DMS114 treated with DMSO at 0.1 percent for 48 hours (cell line): ENCODE data around the gene MINDY2.
"Not testable (repeated sequence)": the region's sequence is repeated elsewhere in the genome, so short reads cannot be mapped to it uniquely, and the experiment has no call there.

Experiments used
- DNase-seq: peaks from one replicate; lab custom pipeline; 2025; ENCODE audit not compliant: unreplicated experiment; lab: John Stamatoyannopoulos, UW

The MINDY2 gene

DNA sequence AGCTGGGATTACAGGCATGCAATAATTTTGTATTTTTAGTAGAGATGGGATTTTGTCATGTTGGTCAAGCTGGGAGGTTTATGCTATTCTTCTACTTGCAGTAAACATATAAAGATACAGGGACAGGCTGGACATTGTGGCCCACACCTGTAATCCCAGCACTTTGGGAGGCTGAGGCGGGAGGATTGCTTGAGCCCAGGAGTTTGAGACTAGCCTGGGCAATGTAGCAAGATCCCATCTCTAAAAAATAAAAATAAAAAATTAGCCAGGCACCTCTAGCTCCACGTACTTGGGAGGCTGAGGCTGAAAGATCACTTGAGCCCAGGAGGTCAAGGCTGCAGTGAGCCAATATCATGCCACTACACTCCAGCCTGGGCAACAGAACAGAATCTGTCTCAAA lies 52.2 kb downstream of the MINDY2 start:
- not testable (repeated sequence) for DNase-seq

DNA sequence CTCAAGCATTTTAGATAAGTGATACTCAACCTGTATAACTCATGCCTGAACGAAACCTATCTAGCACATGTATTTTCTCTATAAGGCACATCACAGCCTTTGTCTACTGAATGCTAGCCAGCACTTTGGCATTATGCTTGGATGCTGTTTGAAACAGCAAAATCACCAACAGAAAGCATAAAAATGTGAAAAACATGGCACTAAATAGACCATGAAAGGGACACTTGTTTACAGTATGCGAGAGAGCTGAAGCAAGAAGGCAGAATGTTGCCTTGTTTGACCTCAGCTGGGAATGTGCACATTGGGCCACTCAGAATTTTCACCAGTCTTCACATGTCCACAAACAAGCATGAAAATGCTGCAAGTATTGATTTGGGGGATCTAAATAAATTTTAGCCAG lies 59.5 kb downstream of the MINDY2 start:
- DNase-seq, result no peak

DNA sequence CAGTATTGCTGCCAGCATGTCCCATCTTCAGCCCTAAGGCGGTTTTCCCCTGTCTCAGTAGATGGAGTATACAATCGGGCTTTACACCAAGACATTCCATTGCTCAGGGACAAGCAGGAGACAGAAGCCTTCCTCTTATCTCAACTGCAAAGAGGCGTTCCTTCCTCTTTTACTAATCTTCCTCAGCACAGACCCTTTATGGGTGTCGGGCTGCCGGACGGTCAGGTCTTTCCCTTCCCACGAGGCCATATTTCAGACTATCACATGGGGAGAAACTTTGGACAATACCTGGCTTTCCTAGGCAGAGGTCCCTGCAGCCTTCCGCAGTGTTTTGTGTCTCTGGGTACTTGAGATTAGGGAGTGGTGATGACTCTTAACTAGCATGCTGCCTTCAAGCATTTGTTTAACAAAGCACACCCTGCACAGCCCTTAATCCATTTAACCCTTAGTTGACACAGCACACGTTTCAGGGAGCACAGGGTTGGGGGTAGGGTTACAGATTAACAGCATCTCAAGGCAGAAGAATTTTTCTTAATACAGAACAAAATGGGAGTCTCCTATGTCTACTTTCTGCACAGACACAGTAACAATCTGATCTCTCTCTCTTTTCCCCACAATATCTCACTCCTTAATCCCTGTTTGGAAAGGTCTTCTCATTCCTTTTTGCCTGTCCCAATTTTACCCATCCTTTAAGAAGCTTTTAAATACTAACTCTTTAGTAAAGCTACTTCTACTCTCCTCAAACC lies 62.8 kb downstream of the MINDY2 start:
- DNase-seq, result not testable (repeated sequence)

DNA sequence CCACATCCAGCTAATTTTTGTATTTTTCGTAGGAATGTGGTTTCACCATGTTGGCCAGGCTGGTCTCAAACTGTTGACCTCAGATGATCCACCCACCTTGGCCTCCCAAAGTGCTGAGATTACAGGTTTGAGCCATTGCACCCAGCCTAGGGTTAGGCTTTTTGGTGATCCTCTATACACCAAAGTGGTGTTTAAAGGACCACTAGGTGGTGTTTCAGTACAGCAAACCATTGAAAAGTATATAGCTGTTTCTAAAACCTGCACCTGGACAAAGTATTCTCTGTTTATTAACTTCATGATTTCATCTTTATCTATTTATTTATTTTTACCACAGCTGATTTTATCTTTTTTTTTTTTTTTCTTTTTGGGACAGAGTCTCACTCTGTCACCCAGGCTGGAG lies 68.4 kb downstream of the MINDY2 start:
- peak; percentile 14 for DNase-seq

DNA sequence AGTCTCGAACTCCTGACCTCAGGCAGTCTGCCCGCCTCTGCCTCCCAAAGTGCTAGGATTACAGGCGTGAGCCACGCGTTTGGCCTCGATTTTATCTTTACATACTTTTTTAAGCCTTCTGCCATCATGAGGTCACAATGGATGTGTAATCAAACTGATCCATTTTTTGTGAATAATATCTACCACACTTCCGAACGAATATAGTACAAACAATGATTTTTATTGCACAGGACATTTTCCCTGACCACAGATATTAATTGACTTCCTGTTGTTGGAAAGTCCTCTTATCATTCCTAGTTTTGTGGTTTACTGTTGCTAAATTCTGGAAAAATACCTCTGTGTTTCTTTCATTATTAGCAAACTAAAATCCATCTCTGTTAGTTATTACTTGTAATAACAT lies 68.9 kb downstream of the MINDY2 start:
- no peak for DNase-seq

DNA sequence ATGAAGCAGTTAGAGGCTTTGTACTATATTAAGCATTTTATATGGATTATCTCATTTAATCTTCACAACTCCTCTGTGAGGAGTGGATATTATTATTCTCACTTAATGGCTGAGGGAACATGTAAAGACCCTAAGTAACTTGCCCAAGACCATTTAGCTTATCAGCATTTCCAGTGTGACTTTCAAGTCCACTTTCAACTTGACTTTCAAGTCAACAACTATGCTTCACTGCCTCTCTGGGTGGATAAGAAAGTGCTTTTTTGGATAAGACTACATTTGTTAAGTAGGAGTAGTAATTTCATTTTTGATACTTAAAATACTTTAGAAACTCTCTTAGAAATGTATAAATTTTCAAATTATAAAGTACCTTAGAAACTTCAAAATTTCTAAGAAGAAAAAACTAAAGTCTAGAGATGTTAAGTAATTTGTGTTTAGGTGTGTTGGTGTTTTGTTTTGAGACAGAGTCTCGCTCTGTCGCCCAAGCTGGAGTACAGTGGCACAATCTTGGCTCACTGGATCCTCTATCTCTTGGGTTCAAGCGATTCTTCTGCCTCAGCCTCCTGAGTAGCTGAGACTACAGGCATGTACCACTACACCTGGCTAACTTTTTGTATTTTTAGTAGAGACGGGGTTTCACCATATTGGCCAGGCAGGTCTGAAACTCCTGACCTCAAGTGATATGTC lies 71.8 kb downstream of the MINDY2 start:
- DNase-seq, result no peak

DNA sequence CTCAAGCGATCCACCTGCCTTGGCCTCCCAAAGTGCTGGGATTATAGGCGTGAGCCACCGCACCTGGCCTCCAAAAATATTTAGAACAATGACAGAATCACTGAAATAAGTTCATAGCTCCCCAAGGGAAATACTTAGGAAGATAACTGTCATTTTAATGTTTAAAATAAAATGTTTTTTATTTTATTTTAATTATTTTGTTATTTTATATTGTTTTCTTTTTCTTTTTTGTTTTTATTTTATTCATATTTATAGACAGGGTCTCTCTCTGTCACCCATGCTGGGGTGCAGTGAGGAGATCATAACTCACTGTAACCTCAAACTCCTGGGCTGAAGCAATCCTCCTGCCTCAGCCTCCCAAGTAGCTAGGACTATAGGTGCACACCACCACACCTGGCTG lies 80.1 kb downstream of the MINDY2 start:
- not testable (repeated sequence) for DNase-seq

DNA sequence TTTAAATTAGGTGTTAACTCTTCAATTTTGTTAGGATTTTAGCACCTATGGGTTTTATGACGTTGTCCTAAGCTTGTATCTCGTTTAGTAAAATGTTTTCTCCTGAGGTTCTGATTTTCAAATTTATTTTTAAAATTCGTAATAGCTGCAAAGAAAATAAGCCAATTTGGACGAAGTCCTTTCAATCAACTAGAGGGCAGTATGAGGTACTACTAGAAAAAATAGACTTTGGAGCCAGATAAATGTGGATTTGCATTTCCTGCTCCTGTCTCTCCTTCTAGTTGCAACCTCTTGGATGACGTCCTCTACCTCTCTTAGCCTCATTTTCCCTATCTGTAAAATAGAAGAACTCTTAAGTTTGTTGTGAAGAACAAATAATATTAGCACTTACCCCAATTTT lies 81.2 kb downstream of the MINDY2 start:
- DNase-seq, result peak; percentile 44

DNA sequence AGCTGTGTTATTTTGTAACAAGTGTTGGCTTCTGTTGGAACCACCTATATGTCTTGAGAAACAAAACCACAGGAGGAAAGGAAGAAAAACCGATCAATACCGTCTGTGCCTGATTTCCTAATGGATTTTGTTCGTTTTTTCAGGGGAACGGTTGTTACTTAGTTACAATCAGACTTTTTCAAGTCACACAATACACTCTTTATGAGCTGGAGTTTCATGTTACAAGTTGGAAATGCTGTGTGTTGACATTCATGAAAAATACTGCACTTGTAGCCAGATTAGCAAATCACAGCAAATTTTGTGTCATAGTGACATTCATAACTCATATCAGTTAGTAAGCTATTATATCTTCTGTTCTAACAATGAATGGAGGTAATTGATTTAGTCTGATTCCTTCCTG lies 83.5 kb downstream of the MINDY2 start:
- DNase-seq, result no peak

DNA sequence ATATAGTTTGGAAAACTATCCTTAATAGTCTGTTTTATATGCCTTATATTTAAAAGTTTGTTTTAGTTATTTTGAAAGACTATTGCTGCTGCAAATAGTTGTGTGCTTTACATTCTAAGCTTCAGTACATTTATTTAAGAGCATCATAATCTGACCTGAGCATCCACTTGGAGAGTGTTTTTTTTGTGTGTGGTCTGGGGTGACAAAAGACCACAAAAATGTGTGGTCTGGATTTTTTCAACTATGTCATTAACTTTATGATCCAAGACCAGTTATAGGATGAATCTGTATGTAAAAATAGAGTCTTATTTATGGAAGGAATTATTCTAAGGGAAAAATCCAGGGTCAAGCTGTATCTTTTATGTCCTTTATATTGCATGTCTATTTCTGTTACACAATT lies 85.0 kb downstream of the MINDY2 start:
- DNase-seq, result no peak

DNA sequence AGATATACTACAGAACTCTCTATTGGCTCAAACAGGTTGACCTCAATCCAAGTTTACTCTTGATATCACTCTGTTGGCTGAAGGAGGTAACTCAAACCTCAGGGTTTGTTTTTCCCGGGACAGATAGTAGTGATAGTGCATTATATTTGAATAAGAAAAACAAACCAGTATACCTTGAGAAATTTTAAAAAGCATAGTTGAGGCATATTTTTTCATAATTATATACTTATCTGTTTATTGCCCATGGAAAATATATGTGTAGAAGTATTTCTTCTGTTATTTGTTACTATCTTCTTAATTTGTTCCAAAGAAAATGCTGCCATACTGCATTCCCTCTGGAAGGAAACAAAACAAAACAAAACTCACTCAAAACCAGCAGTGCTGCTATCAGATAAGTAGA lies 85.5 kb downstream of the MINDY2 start:
- not testable (repeated sequence) for DNase-seq

DNA sequence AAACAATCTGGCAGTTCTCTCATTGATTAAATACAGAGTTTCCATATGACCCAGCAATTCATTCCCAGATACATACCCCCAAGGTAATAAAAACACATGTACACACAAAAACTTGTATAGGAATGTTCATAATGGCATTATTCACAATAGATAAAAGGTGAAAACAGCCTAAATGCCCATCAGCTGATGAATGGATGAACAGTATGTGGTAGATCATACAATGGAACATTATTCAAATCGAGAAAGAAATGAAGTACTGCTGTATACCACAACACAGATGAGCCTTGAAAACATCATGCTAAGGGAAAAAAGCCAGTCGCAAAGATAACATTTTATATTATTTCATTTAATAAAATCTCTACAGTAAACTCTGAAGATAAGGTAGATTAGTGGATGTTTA lies 91.2 kb downstream of the MINDY2 start:
- no peak for DNase-seq

DNA sequence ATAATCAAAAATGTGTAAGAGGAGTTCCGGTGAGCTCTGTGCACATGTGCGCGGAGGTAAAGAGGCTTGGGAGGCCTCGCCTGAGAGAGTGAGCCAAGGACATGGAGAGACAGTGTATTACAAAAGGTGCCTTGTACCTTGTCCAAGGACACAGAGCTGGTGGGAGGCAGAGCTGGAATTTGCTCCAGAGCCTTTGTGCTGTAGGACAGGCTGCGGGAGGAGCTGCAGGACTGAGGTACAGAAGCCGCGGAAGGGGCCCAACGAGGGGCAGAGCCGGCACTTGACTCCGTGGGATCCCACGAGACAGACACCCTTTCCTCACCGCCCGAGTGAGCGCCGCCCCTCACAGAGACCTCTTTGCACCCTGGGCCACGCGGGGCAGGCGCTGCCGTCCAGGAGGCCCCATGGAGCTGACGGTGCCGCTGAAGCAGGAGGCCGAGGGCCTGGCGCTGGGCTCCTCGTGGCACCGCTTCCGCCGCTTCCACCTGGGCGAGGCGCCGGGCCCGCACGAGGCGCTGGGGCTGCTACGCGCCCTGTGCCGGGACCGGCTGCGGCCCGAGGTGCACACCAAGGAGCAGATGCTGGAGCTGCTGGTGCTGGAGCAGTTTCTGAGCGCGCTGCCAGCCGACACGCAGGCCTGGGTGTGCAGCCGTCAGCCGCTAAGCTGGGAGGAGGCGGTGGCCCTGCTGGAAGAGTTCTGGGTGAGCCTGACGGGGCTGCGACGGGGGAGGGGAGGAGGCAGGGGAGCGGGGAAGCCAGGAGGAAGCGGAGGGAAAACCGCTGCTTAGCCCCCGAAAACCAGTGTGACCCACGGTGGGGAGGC lies 93.7 kb downstream of the MINDY2 start:
- DNase-seq, result no peak

DNA sequence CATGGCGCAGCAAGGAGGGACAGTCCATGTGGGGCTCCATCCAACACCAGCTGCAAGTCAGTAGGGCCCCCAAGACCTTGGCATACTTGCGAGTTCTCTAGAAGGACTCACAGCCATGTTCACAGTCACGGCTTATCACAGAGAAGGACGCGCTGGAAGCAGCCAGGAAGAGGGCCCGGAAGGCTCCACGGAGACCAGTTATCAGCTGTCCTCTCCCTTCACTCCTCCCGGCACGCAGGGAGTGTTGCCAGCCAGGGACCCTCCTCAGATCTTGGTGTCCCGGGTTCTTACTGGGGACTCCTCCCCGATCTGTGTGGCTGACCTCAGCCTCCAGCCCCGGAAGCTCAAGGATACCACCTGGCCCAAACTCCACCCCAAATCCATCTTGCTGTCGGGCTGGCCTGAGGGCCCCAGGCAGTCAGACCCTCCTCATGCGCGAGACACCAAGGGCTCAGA lies 94.4 kb downstream of the MINDY2 start:
- no peak for DNase-seq

DNA sequence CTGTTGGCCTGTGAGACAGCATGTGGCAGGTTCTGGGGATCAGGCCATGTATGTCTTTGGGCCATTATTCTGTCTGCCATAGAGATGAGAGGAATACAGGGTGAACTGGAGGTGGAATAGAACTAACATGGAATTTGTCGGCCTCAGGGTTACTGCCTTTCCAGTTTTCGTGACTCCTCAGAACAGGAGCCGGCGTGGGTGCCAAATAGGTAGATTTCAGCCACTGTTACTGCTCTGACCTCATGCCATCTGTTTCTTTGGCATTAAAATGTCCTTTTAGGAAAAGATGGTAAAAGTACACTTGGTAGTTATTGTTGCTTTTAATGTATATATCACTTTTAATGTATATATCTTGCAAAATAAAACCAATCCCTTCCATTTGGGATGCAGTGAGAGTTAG lies 96.8 kb downstream of the MINDY2 start:
- DNase-seq, result no peak

DNA sequence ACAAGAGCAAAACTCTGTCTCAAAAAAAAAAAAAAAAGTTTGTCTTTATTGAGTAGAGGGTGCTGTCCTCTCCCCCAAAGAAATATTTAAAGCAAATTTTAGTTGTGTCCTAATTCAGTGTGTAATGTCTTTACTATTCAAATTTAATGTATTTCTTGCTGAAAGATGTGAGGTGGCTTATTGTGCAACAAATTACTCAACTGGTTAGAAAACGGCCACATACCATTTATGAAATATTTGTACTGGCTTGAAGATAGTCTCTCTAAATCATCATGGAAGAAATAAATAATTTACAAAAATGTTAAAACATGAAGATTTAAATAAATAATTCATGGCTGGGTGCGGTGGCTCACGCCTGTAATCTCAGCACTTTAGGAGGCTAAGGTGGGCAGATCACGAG lies 99.3 kb downstream of the MINDY2 start:
- DNase-seq, result no peak

DNA sequence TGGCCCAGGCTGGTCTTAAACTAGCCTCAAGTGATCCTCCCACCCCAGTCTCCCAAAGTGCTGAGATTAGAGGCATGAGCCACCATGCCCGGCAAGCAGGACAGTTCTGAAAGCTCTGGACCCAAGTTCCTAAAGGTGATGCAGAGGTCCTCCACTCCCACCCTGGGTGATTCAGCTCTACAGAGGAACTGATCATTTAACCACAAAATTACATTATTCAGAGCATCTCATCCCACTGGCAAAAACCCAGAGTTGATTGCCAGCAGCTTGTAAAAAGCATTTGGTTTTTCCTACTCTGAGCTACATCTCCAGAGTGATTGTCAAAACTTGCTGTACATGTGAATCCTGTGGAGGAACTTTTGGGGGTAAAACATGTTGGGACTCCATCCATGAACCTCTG lies 102.2 kb downstream of the MINDY2 start:
- DNase-seq, result no peak

DNA sequence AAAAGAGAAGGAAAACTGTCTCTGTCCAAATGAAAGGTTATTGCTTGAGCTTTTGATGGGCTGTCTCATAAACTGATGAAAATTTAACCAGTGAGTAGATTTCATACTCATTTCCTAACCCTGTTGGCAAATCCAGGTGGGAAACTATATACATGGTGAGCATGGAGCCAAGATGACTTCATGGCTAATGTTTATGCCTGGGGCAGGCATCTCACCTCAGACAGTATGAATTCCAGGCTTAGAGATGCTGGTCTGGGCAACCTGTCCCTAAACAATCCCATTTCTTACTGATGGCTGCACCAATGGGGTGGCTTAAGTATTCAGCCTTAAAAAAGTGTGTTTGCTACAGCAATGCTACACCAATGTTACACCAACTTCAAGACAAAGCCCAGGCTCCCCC lies 104.2 kb downstream of the MINDY2 start:
- no peak for DNase-seq

DNA sequence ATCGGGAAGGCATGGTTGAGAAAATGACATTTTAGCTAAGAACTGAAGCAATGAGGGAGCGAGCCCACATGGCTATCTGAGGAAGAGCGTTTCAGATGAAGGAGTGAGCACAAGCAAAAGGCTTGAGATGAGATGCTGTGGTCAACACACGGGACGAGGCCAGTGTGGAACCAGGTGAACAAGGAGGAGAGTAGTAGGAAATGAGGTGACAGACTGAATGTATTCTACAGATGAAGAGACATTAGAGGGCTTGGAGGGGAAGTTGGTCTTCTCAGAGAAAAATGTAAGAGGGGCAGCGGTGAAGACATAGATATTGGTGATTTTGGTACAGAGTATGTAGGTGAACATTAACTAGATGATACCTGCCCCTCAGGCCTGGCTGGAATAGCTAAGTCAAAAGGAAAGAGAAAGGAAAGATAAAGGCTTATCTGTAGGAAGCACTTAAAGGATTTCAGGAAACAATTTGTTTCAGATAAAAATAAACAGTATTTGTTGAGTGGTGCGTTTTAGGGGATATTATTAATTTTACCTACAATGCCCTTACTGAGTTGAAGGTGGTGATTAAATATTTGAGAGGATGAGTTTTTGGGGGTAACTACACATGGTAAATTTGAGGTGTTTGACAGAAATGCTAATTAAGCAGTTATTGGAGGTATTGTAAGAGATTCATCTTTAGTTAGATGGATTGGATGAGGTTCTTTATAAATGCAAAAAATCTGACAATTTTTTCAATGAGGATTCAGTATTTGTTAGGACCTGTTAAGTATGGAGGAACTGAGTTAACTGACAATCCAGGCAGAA lies 105.4 kb downstream of the MINDY2 start:
- no peak for DNase-seq

DNA sequence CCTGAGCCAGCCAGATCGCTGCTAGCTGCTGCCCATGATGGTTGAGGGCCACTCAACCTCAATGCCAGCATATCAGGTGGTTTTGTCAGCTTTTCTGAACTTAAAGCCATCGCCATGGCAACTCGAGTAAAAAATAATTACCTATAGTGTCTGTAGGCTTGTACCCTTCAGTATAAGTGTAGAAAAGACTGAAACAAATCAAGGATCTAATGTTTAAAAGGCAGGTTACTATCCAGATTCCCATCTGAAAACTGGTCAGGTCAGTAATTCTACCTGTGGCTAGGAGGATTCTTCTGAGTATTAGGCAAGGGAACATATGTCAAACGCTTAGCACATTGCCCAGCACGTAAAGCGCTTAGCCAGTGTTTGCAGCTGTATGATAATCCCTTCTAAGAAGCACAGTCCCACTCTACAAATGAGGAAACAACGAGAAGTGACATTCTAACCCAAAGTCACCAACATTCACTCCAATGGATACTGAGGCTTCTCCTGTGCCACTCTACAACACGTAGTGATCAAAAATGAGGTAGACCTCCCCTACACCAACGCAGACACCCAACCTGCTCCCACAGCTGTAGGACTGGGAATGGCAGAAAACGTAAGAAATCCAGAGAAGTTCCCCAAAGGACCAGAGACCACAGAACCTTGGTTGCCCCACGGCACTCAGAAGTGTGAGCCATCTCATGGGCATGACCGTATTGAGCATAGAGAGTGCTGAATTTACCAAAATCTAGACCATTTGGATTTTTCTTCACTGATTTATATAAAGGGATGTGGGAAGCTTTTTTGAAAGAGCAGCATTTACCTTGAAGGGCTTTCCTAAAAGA lies 107.1 kb downstream of the MINDY2 start:
- no peak for DNase-seq
